ENCODE data around the gene AP2A1.
A peak's percentile ranks its signal among the peaks of the same experiment; 100 is the strongest.

AP2A1 gene

DNA sequence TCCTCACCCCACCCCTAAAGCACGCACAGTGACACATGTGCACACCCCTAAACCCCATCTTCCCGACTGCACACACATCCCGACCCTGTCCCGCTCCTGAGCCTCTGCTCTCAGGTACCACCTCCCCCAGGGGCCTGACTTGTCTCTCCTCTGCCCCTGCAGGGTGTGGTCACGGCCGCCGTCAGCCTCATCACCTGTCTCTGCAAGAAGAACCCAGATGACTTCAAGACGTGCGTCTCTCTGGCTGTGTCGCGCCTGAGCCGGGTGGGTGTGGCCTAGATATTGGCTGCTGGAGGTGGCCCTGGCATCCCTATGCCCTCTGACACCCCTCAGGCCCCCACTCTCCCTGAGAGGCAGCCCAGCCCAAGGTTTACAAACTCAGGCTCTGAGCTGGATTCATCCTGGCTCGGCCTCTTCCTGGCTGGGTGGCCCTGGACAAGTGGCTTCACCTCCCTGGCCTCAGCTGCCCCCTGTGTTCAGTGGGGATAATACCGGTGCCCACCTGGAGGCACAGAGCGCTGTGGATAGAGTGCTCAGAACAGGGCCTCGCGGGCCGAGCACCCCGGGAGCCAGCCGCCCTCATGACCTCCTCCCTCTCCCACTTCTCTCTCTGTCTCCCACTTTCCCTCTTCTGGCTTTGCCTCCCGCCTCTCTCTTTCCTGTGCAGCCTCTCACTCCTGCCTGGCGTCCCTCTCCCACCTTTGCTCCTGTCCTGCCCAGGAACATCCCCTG is 26.2 kb downstream of the AP2A1 start:
- intact Hi-C loops (cut with micrococcal nuclease) = no loop called here
- Mint-ChIP-seq H3K4me3 (no peak overlapping the region), H3K27me3 (no peaks in the 10 kb centered on the region), H3K4me1 (ENCODE audit: low read depth) (peaks cover 5% of the 10 kb centered on the region), H3K36me3 (ENCODE audit: low read depth) (peaks cover 100% of the 10 kb centered on the region), H3K27ac (no peak overlapping the region), H3K9me3 (no peaks in the 10 kb centered on the region)

DNA sequence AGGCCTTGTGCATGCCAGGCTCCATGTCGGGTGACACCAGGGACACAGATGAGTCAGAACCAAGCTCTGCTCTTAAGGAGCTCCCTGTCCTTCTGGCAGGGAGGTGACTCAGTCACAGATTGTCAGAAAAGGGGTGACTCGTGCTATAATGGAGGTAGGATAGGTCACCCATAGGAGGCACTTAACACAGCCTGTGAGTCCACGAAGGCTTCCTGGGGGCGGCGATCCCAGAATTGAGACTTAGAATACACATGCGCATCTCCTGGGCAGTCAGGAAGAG is 26.7 kb downstream of the AP2A1 start:
- peaks cover 100% of the 10 kb centered on the region for H3K36me3 Mint-ChIP-seq (ENCODE audit: low read depth)
- no peaks in the 10 kb centered on the region for H3K9me3 Mint-ChIP-seq
- H3K4me1 Mint-ChIP-seq (ENCODE audit: low read depth) = peaks cover 5% of the 10 kb centered on the region
- H3K27me3 Mint-ChIP-seq = no peaks in the 10 kb centered on the region
- intact Hi-C loops (cut with micrococcal nuclease) = no loop called here
- H3K27ac Mint-ChIP-seq = no peak overlapping the region
- no peak overlapping the region for H3K4me3 Mint-ChIP-seq

DNA sequence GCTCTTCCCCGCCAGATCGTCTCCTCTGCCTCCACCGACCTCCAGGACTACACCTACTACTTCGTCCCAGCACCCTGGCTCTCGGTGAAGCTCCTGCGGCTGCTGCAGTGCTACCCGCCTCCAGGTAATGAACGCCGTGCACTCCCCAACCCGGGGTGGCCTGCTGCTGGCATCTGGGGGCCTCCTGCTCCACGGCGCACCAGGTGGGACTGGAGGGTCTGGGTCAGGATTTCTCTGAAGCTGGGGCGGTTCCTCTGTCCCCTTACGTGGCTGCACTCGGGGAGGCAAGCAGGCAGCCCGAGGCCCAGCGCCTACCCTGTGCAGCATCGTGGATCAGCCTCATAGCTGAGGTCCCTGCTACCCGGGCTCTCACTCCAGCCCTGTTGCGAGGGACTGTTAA is 28.8 kb downstream of the AP2A1 start:
- intact Hi-C loops (cut with micrococcal nuclease) = no loop called here
- Mint-ChIP-seq H3K4me3 (no peak overlapping the region), H3K27me3 (no peaks in the 10 kb centered on the region), H3K9me3 (no peaks in the 10 kb centered on the region), H3K4me1 (ENCODE audit: low read depth) (peaks cover 5% of the 10 kb centered on the region), H3K36me3 (ENCODE audit: low read depth) (peaks cover 100% of the 10 kb centered on the region), H3K27ac (no peak overlapping the region)

DNA sequence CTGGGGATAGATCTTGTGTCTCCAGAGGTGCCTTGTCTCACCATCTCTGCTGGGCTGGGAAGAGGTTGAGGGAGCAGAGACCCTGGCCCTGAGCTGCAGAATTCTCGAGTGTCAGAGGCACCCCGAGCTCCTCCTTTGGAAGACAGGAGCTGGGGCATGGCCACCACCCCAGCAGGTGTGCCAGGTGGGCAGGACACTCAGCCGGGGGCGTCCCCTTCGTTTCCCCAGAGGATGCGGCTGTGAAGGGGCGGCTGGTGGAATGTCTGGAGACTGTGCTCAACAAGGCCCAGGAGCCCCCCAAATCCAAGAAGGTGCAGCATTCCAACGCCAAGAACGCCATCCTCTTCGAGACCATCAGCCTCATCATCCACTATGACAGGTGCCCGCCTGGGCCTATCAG is 31.8 kb downstream of the AP2A1 start:
- Mint-ChIP-seq H3K27me3 (no peaks in the 10 kb centered on the region), H3K4me3 (no peak overlapping the region), H3K36me3 (ENCODE audit: low read depth) (peaks cover 100% of the 10 kb centered on the region), H3K9me3 (no peaks in the 10 kb centered on the region), H3K27ac (no peak overlapping the region), H3K4me1 (ENCODE audit: low read depth) (no peaks in the 10 kb centered on the region)
- intact Hi-C loops (cut with micrococcal nuclease) = no loop called here

DNA sequence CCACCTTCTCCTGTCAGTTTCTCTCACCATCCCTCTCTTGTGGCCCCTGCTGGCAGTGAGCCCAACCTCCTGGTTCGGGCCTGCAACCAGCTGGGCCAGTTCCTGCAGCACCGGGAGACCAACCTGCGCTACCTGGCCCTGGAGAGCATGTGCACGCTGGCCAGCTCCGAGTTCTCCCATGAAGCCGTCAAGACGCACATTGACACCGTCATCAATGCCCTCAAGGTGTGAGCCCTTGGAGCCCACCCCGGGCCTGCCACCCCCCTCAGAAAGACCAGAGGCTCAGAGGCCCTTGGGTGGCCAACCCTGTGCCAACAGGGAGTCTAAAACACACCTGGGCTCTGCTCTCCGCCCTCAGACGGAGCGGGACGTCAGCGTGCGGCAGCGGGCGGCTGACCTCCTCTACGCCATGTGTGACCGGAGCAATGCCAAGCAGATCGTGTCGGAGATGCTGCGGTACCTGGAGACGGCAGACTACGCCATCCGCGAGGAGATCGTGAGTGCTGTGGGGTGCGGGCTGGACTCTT is 32.5 kb downstream of the AP2A1 start:
- no peaks in the 10 kb centered on the region for H3K4me1 Mint-ChIP-seq (ENCODE audit: low read depth)
- H3K27me3 Mint-ChIP-seq = no peaks in the 10 kb centered on the region
- H3K4me3 Mint-ChIP-seq = no peak overlapping the region
- intact Hi-C loops (cut with micrococcal nuclease) = no loop called here
- H3K36me3 Mint-ChIP-seq (ENCODE audit: low read depth) = peaks cover 100% of the 10 kb centered on the region
- no peaks in the 10 kb centered on the region for H3K9me3 Mint-ChIP-seq
- H3K27ac Mint-ChIP-seq = no peak overlapping the region

DNA sequence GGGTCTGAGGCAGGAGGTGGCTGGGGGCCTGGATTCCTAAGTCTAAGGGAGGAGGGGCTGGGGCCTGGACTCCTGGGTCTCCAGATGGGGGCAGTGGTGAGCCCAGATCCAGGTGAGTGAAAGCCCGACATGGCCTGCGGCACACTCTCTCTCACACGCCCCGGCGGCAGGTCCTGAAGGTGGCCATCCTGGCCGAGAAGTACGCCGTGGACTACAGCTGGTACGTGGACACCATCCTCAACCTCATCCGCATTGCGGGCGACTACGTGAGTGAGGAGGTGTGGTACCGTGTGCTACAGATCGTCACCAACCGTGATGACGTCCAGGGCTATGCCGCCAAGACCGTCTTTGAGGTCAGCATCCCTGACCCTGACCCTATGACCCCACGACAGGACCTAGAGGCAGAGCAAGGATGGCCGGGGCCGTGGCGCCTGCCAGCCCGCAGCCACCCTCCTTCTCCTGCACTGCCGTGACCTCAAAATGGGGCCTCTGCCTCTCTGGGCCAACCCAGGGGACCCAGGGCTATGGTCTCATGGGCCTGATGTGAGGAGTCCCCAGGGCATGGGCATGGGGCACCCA is 33.1 kb downstream of the AP2A1 start:
- Mint-ChIP-seq H3K4me1 (ENCODE audit: low read depth) (no peaks in the 10 kb centered on the region), H3K4me3 (no peak overlapping the region)

DNA sequence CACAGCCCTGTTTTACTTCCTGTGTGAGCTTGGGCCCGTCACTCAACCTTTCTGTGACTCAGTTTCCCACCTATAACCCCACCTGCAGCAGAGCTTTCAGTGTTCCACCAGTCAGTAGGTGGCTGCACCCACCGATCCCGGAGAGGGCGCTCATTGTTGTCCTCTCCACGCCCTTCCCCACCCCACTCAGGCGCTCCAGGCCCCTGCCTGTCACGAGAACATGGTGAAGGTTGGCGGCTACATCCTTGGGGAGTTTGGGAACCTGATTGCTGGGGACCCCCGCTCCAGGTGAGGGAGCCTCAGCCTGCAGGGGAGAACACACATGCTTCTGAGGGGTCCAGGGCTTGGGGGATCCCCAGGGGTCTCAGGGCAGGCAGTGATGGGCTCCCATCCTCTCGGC is 34.0 kb downstream of the AP2A1 start:
- H3K27ac Mint-ChIP-seq = peak overlapping the region; percentile 58
- no peaks in the 10 kb centered on the region for H3K27me3 Mint-ChIP-seq
- H3K4me3 Mint-ChIP-seq = no peak overlapping the region
- intact Hi-C loops (cut with micrococcal nuclease) = no loop called here
- H3K4me1 Mint-ChIP-seq (ENCODE audit: low read depth) = no peaks in the 10 kb centered on the region
- no peaks in the 10 kb centered on the region for H3K9me3 Mint-ChIP-seq
- peaks cover 100% of the 10 kb centered on the region for H3K36me3 Mint-ChIP-seq (ENCODE audit: low read depth)

More for the DNA sequence above, 33.1 kb downstream of the AP2A1 start:
- H3K27ac Mint-ChIP-seq = peak overlapping the region; percentile 58
- no peaks in the 10 kb centered on the region for H3K9me3 Mint-ChIP-seq
- H3K27me3 Mint-ChIP-seq = no peaks in the 10 kb centered on the region
- intact Hi-C loops (cut with micrococcal nuclease) = no loop called here
- peaks cover 100% of the 10 kb centered on the region for H3K36me3 Mint-ChIP-seq (ENCODE audit: low read depth)

DNA sequence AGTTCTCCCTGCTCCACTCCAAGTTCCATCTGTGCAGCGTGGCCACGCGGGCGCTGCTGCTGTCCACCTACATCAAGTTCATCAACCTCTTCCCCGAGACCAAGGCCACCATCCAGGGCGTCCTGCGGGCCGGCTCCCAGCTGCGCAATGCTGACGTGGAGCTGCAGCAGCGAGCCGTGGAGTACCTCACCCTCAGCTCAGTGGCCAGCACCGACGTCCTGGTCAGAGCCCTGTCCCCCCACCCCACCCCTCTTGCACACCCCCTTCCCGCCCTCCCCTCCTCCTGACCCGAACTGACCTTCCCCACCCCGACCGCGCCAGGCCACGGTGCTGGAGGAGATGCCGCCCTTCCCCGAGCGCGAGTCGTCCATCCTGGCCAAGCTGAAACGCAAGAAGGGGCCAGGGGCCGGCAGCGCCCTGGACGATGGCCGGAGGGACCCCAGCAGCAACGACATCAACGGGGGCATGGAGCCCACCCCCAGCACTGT is 34.6 kb downstream of the AP2A1 start:
- H3K27ac Mint-ChIP-seq = no peak overlapping the region
- peaks cover 100% of the 10 kb centered on the region for H3K36me3 Mint-ChIP-seq (ENCODE audit: low read depth)
- no peaks in the 10 kb centered on the region for H3K27me3 Mint-ChIP-seq
- intact Hi-C loops (cut with micrococcal nuclease) = no loop called here
- H3K4me3 Mint-ChIP-seq = no peak overlapping the region
- no peaks in the 10 kb centered on the region for H3K9me3 Mint-ChIP-seq
- peaks cover 6% of the 10 kb centered on the region for H3K4me1 Mint-ChIP-seq (ENCODE audit: low read depth)

DNA sequence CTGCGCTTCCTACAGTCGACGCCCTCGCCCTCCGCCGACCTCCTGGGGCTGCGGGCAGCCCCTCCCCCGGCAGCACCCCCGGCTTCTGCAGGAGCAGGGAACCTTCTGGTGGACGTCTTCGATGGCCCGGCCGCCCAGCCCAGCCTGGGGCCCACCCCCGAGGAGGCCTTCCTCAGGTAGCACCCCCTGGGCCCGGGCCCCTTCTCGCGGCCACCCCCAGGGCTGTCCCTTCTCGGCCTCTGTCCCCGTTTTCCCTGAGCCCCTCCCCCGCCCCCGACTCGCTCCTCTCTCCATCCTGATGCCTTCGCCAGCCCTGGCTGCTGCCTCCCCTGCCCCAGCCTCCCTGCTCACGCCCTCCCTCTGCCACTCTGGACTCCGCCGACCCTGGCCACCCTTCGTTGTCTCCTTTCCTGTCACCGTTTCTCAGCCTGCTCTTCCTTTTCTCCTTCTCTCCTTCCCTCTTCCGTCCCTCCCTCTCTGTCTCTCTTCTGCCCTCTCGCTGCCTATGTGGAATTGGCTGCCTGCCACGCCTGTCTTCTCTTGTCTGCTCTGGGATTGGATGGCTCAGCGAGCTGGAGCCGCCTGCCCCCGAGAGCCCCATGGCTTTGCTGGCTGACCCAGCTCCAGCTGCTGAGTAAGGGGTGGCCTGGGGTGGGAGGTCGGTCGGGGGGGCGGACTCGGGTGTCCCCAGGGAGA is 35.3 kb downstream of the AP2A1 start:
- Mint-ChIP-seq H3K4me1 (ENCODE audit: low read depth) (peaks cover 10% of the 10 kb centered on the region), H3K36me3 (ENCODE audit: low read depth) (peaks cover 99% of the 10 kb centered on the region), H3K27me3 (no peaks in the 10 kb centered on the region), H3K4me3 (no peak overlapping the region), H3K27ac (peak overlapping the region; percentile 55), H3K9me3 (no peaks in the 10 kb centered on the region)
- intact Hi-C loops (cut with micrococcal nuclease) = no loop called here

DNA sequence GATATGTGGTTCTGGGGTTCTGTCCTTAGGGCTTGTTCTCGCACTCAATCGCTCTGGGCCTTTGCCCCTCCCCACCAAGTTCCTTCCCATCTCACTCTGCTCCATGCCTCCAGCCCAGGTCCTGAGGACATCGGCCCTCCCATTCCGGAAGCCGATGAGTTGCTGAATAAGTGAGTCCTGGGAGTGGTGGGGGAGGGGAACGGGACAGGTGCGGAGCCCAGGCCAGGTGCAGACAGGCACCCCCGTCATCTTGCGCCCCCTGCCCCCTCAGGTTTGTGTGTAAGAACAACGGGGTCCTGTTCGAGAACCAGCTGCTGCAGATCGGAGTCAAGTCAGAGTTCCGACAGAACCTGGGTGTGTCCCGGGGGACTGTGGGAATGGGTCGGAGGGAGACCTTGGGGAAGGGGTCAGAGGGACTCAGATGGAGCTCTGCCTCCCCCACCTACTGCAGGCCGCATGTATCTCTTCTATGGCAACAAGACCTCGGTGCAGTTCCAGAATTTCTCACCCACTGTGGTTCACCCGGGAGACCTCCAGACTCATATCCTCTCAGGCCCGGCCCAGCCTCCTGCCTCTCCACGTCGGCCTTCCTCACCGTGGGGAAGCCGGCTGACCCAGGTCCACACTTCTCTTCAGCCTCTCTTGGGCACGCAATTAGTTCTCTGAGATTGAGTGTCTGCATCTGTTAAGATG is 36.2 kb downstream of the AP2A1 start:
- Mint-ChIP-seq H3K36me3 (ENCODE audit: low read depth) (peaks cover 99% of the 10 kb centered on the region), H3K4me1 (ENCODE audit: low read depth) (peaks cover 19% of the 10 kb centered on the region)
- intact Hi-C loops (cut with micrococcal nuclease) = no loop called here

DNA sequence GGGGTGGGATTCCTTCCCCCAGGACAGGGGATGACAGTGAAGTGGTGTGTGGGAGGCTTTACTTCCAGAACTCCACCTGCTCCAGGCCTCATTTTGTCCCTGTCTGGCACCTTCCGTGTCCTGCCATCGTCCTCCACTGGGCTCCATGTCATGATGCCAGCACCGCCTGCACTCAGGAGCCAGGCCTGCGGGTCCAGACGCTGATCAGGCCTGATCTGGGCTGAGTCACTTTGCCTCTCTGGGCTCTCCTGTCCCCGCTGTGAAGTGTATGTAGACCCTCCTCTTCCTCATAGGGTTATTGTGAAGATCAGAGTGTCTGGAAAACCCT is 36.7 kb downstream of the AP2A1 start:
- H3K27ac Mint-ChIP-seq = no peak overlapping the region
- no peaks in the 10 kb centered on the region for H3K9me3 Mint-ChIP-seq
- intact Hi-C loops (cut with micrococcal nuclease) = no loop called here
- H3K27me3 Mint-ChIP-seq = no peaks in the 10 kb centered on the region
- peaks cover 99% of the 10 kb centered on the region for H3K36me3 Mint-ChIP-seq (ENCODE audit: low read depth)
- peaks cover 24% of the 10 kb centered on the region for H3K4me1 Mint-ChIP-seq (ENCODE audit: low read depth)
- no peak overlapping the region for H3K4me3 Mint-ChIP-seq

More for the DNA sequence above, 36.2 kb downstream of the AP2A1 start:
- Mint-ChIP-seq H3K27ac (peak overlapping the region; percentile 55), H3K27me3 (no peaks in the 10 kb centered on the region), H3K4me3 (no peak overlapping the region), H3K9me3 (no peaks in the 10 kb centered on the region)

DNA sequence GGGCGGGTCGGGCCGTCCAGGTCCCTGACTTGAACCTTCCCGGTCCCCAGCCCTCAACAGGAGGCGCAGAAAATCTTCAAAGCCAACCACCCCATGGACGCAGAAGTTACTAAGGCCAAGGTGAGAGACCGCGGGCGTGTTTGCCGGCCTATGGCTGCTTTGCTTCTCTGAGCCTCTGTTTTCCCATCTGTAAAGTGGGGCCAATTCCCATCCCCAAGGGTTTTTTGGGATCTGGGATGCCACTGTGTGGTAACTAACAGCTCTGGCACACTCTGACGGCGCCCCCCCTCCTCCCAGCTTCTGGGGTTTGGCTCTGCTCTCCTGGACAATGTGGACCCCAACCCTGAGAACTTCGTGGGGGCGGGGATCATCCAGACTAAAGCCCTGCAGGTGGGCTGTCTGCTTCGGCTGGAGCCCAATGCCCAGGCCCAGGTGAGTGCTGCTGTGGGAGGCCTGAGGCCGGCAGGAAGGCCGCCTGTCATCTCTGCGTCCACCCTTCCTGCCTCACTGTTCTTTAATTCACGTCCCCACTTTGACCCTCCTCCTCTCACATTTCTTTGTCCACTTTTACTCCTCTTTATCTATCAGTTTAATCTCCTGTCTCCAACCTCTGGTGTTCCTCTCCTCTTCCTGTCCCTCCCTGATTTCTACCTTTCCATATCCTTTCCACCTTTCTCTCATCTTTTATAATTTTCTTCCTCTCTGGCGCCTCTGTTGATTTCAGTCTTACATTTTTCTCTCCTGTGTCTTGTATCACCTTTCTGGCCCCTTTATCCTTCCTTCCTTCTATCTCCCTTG is 39.2 kb downstream of the AP2A1 start:
- peak overlapping the region; percentile 31 for H3K27ac Mint-ChIP-seq
- no peaks in the 10 kb centered on the region for H3K9me3 Mint-ChIP-seq
- H3K27me3 Mint-ChIP-seq = peaks cover 3% of the 10 kb centered on the region
- peaks cover 87% of the 10 kb centered on the region for H3K36me3 Mint-ChIP-seq (ENCODE audit: low read depth)
- no peak overlapping the region for H3K4me3 Mint-ChIP-seq
- peaks cover 43% of the 10 kb centered on the region for H3K4me1 Mint-ChIP-seq (ENCODE audit: low read depth)
- intact Hi-C loops (cut with micrococcal nuclease) = no loop called here

DNA sequence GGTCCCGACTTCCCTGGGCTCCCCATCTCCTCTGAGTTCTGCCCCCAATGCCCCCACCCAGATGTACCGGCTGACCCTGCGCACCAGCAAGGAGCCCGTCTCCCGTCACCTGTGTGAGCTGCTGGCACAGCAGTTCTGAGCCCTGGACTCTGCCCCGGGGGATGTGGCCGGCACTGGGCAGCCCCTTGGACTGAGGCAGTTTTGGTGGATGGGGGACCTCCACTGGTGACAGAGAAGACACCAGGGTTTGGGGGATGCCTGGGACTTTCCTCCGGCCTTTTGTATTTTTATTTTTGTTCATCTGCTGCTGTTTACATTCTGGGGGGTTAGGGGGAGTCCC is 39.8 kb downstream of the AP2A1 start:
- H3K4me3 Mint-ChIP-seq = no peak overlapping the region
- H3K27me3 Mint-ChIP-seq = peaks cover 3% of the 10 kb centered on the region
- peaks cover 81% of the 10 kb centered on the region for H3K36me3 Mint-ChIP-seq (ENCODE audit: low read depth)
- intact Hi-C loops (cut with micrococcal nuclease) = no loop called here
- peak overlapping the region; percentile 31 for H3K27ac Mint-ChIP-seq
- H3K4me1 Mint-ChIP-seq (ENCODE audit: low read depth) = peaks cover 49% of the 10 kb centered on the region
- H3K9me3 Mint-ChIP-seq = no peaks in the 10 kb centered on the region

Data from dendritic cell treated with granulocyte-macrophage colony-stimulating factor and Interleukin-4, amounts not matched to agents 40 ng/mL and 50 ng/mL, for 4 days (primary cell).